ENCODE measurements around the gene MASP2.
"Not testable (repeated sequence)": the region's sequence is repeated elsewhere in the genome, so short reads cannot be mapped to it uniquely, and the experiment has no call there.

The MASP2 gene

DNA sequence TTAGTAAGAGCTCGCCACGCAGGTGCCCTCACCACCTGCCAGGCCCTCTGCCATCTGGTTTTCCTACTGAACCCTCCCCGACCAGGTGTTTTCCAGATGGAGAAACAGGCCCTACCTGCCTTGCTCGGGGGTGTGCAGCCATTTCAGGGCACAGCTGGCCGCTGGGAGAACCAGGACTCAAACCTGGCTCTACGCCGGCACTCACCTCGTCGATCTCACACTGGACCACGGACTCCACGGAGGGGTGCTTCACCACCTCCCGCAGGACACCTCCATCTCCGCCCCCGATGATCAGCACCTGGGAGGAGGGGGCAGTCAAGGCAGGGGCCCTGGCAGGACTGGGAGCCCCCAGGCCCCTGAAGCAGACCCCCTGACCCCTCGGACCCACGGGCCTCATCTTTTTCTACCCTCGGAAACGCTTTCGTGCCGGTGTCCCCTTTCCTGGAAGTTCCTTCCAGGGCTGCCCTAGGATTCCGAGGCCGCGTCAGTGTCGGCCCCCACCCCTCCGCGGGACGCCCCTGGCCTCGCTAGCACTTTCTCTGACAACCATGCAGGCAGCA is 11.6 kb upstream of the MASP2 start:
- DNase-seq (ENCODE audit: low spot score) = no peak

GRCh38 chr1:11058026-11058425 is 11.0 kb upstream of the MASP2 start:
- no peak for DNase-seq (ENCODE audit: low spot score)

GRCh38 chr1:11057477-11057876 is 10.4 kb upstream of the MASP2 start:
- no peak for DNase-seq (ENCODE audit: low spot score)

- DNase-seq (ENCODE audit: low spot score) = no peak
Measured at GRCh38 chr1:11056504-11056903, 9.5 kb upstream of the MASP2 start.

- no peak for DNase-seq (ENCODE audit: low spot score)
Measured at GRCh38 chr1:11055676-11056075, 8.6 kb upstream of the MASP2 start.

- DNase-seq (ENCODE audit: low spot score) = no peak
Measured at GRCh38 chr1:11054666-11055065, 7.6 kb upstream of the MASP2 start.

- DNase-seq (ENCODE audit: low spot score) = no peak
Measured at GRCh38 chr1:11054181-11054580, 7.1 kb upstream of the MASP2 start.

DNA sequence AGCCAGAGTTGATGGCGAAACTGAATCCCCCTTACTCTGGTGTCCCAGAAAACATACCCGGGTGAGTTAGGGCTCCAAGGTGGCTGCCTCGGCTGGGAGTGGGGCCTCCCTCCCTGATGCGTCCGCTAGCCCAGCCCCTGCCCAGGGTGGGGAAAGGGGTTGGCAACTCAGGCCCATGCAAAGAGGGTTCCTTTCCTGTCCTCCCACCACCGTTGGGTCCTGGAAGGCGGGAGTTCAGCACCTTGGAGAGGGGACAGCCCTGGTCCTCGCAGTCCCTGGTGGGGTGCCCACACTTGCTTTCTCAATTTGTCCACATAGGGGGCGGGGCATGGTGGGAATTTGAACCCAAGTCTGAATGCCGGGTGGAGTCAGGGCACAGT is 6.7 kb upstream of the MASP2 start:
- no peak for DNase-seq (ENCODE audit: low spot score)

GRCh38 chr1:11052839-11053757 is 6.1 kb upstream of the MASP2 start:
- no peak for DNase-seq (ENCODE audit: low spot score)

- no peak for DNase-seq (ENCODE audit: low spot score)
Measured at GRCh38 chr1:11051781-11052511, 4.9 kb upstream of the MASP2 start.

- DNase-seq (ENCODE audit: low spot score) = not testable (repeated sequence)
Measured at GRCh38 chr1:11051121-11051520, 4.1 kb upstream of the MASP2 start.

DNA sequence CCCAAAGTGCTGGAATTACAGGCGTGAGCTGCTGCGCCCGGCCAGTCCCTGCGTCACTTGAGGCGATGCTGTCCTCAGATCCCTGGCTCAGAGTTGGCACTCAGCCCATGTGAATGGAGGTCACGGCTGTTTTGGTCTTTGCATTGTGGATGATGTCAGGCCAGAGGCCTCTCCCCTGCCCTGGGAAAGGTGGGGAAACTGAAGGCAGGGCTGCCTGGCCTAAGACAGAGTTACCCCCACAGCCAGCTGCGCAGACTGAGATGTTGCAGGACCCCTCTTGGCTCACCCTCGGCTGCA is 821 bp downstream of the MASP2 start:
- no peak for DNase-seq (ENCODE audit: low spot score)

- no peak for DNase-seq (ENCODE audit: low spot score)
Measured at GRCh38 chr1:11045428-11046269, 1.4 kb downstream of the MASP2 start.

- DNase-seq (ENCODE audit: low spot score) = no peak
Measured at GRCh38 chr1:11044849-11045427, 2.1 kb downstream of the MASP2 start.

DNA sequence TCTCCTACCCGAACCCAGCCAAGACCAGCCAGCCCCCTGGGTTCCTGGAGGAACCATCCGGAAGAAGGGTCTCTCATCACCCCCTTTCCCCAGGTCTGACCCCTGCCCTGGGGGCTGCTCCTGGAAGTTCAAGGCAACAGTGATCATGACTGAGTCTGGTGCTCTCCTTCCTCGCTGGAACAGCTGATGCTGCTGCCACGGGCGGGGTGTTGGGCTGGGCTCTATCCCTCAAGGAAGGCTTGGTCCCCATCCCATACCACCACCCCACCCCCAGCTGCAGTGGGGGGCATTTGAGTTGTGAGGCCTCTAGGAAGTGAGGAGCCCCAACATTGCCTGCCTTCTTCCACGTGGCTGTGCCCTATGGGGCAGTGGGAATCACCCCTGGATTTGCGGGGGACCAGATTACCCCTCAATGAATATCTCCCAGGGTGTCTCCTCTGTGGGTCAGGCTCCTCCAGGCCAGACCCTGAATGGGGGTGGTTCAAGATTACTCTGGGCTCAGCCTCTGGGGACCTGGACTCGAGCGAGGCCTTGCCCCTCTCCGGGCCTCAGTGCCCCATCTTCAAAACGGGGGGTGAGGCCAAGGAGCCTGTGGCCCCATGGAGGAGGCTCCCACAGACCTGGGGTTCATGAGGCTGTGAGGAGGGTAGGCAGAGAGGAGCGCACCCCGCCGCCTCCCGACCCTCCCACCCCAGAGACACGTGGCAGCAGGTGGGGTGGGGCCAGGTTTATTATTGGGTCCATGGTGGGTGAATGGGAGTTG is 2.8 kb downstream of the MASP2 start:
- DNase-seq (ENCODE audit: low spot score) = no peak

DNA sequence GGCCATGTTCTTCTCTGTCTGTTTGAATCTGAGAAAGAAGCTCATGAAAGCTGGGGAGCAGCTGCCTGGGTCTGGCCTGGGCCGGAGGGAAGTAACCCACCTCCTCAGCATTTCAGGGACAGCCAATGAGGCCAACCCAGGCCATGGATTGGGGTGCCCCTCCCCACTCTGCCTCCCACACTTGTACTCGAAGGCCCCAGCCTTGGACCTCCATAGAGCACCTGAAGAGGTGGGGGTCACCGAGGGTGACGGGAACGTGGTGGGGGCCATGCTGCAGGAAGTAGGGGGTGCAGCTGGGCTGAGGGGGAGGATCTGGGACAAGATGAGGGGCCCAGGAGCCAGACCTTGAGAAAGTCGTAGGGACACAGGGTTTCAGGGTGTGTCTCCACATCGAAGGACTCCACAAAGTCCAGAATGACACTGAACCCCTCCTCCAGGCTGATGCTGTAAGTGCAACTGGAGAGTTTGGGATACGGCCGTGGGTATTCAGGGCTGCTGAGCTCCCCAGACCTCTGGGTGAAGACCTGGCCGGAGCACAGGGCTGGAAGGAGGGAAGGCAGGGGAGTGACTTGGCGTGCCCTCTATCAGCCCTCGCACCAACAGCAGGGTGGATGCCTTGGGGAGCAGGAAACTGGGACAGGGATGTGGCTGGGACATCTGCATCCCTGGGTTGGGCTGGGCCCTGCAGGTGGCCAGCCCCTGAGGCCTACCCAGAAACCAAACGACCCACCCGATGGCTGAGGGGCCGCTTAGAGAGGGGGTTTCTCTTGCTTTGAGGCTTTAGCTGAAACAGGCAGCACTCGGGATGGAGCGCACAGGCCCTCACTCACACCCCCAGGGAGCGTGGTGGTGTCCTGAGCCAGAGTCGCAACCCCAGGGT is 3.8 kb downstream of the MASP2 start:
- no peak for DNase-seq (ENCODE audit: low spot score)

- no peak for DNase-seq (ENCODE audit: low spot score)
Measured at GRCh38 chr1:11042065-11042464, 5.0 kb downstream of the MASP2 start.

DNA sequence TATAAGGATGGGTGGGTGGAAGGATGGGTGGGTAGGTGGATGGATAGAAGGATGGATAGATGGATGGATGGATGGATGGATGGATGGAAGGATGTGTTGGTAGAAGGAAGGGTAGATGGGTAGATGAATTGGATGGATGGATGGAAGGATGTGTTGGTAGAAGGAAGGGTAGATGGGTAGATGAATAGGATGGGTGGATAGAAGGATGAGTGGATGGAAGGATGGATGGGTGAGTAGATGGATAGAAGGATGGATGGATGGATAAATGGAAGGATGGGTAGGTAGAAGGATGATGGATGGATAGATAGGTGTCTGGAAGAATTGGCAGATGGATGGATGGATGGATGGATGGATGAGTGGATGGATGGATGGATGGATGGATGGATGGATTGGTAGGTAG is 6.0 kb downstream of the MASP2 start:
- no peak for DNase-seq (ENCODE audit: low spot score)

DNA sequence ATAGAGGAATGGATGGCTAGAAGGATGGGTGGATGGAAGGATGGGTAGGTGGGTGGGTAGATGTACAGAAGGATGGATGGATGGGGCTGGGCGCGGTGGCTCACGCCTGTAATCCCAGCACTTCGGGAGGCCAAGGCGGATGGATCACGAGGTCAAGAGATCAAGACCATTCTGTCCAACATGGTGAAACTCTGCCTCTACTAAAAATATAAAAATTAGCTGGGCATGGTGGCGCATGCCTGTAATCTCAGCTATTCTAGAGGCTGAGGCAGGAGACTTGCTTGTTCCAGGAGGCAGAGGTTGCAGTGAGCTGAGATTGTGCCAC is 7.0 kb downstream of the MASP2 start:
- DNase-seq (ENCODE audit: low spot score) = not testable (repeated sequence)

- no peak for DNase-seq (ENCODE audit: low spot score)
Measured at GRCh38 chr1:11039351-11040104, 7.5 kb downstream of the MASP2 start.
